HG02642 (cell line): ENCODE data around the gene TBC1D32.
A peak's percentile ranks its signal among the peaks of the same experiment; 100 is the strongest.
"Not testable (repeated sequence)": the region's sequence is repeated elsewhere in the genome, so short reads cannot be mapped to it uniquely, and the experiment has no call there.

ENCODE experiments used
- ATAC-seq: cut with Tn5 transposase; IDR thresholded peaks from one replicate; pipeline ENCODE4 v1.9.1; 2021; ENCODE audit warnings: mild to moderate bottlenecking; ENCODE audit not compliant: unreplicated experiment, poor library complexity

Gene TBC1D32, protein sequence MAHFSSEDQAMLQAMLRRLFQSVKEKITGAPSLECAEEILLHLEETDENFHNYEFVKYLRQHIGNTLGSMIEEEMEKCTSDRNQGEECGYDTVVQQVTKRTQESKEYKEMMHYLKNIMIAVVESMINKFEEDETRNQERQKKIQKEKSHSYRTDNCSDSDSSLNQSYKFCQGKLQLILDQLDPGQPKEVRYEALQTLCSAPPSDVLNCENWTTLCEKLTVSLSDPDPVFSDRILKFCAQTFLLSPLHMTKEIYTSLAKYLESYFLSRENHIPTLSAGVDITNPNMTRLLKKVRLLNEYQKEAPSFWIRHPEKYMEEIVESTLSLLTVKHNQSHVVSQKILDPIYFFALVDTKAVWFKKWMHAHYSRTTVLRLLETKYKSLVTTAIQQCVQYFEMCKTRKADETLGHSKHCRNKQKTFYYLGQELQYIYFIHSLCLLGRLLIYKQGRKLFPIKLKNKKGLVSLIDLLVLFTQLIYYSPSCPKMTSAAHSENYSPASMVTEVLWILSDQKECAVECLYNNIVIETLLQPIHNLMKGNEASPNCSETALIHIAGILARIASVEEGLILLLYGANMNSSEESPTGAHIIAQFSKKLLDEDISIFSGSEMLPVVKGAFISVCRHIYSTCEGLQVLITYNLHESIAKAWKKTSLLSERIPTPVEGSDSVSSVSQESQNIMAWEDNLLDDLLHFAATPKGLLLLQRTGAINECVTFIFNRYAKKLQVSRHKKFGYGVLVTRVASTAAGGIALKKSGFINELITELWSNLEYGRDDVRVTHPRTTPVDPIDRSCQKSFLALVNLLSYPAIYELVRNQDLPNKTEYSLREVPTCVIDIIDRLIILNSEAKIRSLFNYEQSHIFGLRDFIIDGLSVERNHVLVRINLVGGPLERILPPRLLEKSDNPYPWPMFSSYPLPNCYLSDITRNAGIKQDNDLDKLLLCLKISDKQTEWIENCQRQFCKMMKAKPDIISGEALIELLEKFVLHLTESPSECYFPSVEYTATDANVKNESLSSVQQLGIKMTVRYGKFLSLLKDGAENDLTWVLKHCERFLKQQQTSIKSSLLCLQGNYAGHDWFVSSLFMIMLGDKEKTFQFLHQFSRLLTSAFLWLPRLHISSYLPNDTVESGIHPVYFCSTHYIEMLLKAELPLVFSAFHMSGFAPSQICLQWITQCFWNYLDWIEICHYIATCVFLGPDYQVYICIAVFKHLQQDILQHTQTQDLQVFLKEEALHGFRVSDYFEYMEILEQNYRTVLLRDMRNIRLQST

DNA sequence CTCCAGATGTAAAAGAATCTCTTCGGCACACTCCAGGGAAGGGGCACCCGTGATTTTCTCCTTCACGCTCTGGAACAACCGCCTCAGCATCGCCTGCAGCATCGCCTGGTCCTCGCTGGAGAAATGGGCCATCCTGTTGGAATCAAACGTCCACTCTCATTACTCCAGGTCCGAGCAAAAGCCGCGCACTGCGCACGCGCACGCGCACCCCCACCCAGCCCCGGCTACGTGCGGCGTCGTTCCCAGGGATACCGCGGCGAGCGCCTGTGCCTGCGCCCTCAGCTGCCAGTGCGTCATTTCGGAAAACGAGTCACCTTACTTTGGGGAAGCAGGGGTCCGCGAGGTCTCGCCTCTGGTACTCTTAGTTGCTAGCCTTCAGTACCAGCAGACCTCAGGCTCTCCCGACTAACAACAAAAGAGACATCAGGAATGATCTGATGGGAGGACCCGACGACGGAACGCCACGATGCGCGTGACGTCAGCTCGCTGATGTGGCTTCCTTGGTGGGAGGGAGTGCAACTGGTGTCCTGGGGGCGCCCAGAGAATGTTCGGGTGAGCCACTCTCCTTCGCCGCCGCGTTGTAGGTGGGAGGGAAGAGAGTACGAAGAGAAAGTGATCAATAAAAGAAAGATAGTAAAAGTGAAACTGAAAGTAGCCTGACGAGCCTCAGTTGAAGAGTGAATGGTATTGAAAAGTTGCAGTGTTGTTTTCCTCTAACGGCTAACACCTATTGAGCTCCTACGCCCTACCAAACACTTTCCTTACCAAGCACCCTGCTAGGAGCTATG lies at the start of gene TBC1D32:
Gene TBC1D32, minus strand, starts transcription at position 182 of the 788 bp plus-strand sequence. Its CDS starts 50 bp downstream, at position 132.
- ATAC-seq: peak; percentile 95

GRCh38 chr6:121383478-121383877 lies 49.2 kb upstream of the TBC1D32 start:
- no peak for ATAC-seq

GRCh38 chr6:121382467-121383121 lies 48.3 kb upstream of the TBC1D32 start:
- no peak for ATAC-seq

GRCh38 chr6:121376411-121376810 lies 42.1 kb upstream of the TBC1D32 start:
- no peak for ATAC-seq

- not testable (repeated sequence) for ATAC-seq
These were observed 39.9 kb upstream of the TBC1D32 start for GRCh38 chr6:121374219-121374618.

GRCh38 chr6:121365536-121366521 lies 31.5 kb upstream of the TBC1D32 start:
- no peak for ATAC-seq

- ATAC-seq: no peak
These were observed 22.3 kb upstream of the TBC1D32 start for GRCh38 chr6:121356575-121356974.

GRCh38 chr6:121354764-121355163 lies 20.5 kb upstream of the TBC1D32 start:
- no peak for ATAC-seq

GRCh38 chr6:121352941-121353340 lies 18.7 kb upstream of the TBC1D32 start:
- no peak for ATAC-seq

DNA sequence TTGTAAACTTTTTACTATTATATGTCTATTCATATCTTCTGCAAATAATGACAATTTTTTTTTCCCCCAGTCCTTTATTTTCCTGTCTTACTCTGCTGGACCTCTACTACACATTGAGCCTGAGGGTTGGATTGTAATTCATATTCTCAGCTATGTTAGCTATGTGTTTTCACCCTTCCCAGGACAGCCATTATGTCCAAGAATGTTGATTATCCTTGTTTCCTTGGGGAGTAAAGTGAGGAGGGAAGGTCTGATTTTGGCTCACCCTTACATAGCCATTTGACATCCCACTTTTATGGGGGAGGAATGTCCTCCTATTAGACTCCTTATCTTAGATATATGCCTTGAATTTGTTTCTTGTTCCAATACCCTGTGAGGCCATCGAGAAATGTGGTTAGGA lies 17.6 kb upstream of the TBC1D32 start:
- ATAC-seq: no peak

GRCh38 chr6:121349596-121349995 lies 15.3 kb upstream of the TBC1D32 start:
- no peak for ATAC-seq

DNA sequence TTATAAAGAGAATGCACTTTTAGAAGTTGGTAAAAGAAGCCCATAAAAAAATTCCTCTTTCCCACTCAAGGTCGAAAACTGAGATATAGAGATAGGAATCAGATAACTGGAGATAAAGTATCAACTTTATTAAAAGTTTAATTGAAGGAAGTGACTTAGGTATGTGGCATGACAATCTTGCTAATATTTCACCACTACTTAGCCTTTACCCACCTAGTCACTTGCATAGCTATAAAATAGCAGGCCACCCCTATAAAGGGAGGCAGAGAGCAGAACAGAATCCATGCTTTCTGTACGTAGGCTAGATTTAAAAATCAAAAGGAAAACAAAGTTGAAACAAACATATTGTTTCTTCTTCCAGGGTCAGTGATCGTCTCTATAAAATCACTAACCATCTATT lies 13.2 kb upstream of the TBC1D32 start:
- no peak for ATAC-seq

- ATAC-seq: no peak
These were observed 10.3 kb upstream of the TBC1D32 start for GRCh38 chr6:121344539-121344938.

DNA sequence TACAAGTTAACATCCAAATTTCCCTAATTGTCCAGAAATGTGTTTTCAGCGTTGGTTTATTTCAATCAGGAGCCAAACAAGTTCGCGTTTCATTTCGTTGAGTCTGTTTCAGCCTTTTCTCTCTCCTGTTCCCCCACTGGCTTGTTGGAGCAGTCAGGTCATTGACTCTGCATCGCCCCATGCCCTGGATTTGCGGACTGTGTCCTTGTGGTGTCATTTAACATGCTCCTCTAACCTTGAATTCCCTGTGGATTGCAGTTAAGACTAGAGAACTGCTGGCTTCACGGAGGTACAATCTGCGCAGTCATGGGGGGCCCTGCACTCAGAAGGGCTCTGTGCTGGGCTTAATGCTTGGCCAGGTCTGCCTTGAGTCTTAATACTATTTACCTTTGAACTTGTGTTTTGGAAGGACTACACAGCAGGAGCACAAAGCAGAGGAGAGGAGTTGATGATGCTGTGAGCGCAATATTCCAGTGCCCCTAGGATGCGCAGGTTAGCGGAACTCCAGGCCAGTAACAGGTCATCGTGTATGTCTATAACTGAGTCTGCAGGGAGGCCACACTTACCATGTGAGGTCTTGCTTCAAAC lies 5.5 kb upstream of the TBC1D32 start:
- ATAC-seq: no peak

- no peak for ATAC-seq
These were observed 4.7 kb upstream of the TBC1D32 start for GRCh38 chr6:121338956-121339355.

GRCh38 chr6:121338366-121338765 lies 4.1 kb upstream of the TBC1D32 start:
- no peak for ATAC-seq

- no peak for ATAC-seq
These were observed 1.1 kb upstream of the TBC1D32 start for GRCh38 chr6:121335087-121336008.
